Large intestine (tissue), 3 donors: ENCODE measurements around the gene SCRT2. TPM values are rescaled to one million over a fixed set of nuclear protein-coding genes. Genes with fewer than 3 reads are reported as not detected.

Source experiments
- DNase-seq, 2 donors: peaks; one replicate each; pipeline versions ENCODE4 v3.0.0 to v3.0.0-alpha.2; 2013
- H3K27ac ChIP-seq: one replicate; pipeline ENCODE4 v1.5.1; 2013; ENCODE audit warnings: low read length
- H3K27me3 ChIP-seq: 2 replicates; pipeline ENCODE4 v1.6.1; 2013; ENCODE audit warnings: low read length; ENCODE audit not compliant: control insufficient read depth, insufficient read depth
- H3K36me3 ChIP-seq: 2 replicates; pipeline ENCODE4 v1.6.1; 2013; ENCODE audit warnings: low read length; ENCODE audit not compliant: control insufficient read depth, insufficient read depth
- H3K4me1 ChIP-seq: one replicate; pipeline ENCODE4 v1.6.1; 2013; ENCODE audit warnings: low read length; ENCODE audit not compliant: control insufficient read depth, insufficient read depth
- H3K4me3 ChIP-seq: one replicate; pipeline ENCODE4 v1.5.1; 2013; ENCODE audit warnings: low read length
- H3K9me3 ChIP-seq: one replicate; pipeline ENCODE4 v1.6.1; 2013; ENCODE audit warnings: mild to moderate bottlenecking, low read depth, low read length, moderate library complexity; ENCODE audit not compliant: control insufficient read depth
- WGBS: methylation state at CpG from one replicate; pipeline ENCODE4 v1.1.5; 2013; ENCODE audit warnings: low lambda C conversion rate; ENCODE audit not compliant: insufficient coverage; 5-methylcytosine and 5-hydroxymethylcytosine counted together
- polyA plus RNA-seq: library from polyadenylated mRNA; unstranded; fragments of 120-200 nt; gene quantifications from one replicate; pipeline ENCODE4 v1.2.1, GENCODE V29; 2013

Gene SCRT2
- polyA plus RNA-seq, 1 donor: 0.01 TPM

DNA sequence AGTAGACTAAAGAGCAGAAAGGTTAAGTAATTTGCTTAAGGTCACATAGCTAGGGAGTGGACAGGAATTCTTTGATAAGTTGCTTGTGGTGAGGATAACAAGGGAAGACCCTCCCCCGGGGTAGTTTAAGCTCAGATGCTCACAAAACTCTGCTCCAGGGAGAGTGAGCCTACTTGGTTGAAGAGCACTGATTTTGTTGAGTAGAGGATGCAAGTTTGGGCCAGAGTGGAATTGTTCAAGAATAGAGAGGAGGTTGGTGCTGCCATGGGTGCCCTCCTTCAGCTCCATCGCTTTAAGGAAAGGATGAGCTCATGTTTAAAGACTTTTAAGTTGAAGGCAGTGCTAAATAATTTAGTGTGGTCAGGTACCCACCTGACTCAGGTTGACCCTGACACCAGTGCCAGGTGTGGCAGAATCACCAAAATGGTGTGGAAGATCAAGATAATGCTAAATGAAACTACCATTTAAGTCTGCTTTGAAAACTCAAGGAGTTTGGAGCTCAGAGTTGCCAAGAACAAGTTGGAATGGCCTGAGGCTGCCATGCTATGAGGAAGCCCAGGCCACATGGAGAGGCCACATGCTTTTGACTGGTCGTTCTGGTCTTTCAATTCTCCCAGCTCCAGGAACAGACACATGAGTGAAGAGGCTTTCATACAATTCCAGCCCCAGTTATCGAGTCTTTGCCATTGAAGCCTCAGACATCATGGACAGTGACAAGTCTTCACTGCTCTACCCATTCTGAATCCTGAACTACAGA lies 57.5 kb downstream of the SCRT2 start:
- no peak for DNase-seq
- no peaks in the 10 kb centered on the region for H3K4me1 ChIP-seq
- no peaks in the 10 kb centered on the region for H3K36me3 ChIP-seq
- peaks cover 42% of the 10 kb centered on the region for H3K27me3 ChIP-seq
- H3K4me3 ChIP-seq: no peak overlapping the region
- H3K27ac ChIP-seq: no peak overlapping the region
- 100% methylated on average over 1 of the region's 4 CpGs for WGBS
- H3K9me3 ChIP-seq: no peaks in the 10 kb centered on the region

DNA sequence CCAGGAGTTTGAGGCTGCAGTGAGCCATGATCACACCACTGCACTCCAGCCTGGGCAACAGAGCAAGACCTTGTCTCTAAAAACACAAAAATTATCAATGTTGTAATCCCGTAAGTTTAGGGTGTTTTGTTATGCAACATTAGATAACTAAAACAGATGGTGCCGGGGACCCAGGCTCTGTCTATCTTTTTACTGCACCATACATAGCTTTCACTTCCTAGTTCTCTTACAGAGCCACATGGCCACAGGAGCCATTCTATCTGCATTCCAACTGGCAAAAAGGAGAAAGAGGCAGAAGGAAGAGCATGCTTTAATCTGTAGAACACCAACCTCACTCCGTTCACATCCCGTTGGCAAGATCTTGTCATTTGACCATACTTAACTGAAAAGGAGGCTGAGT lies 60.1 kb downstream of the SCRT2 start:
- Histone ChIP-seq H3K27ac (no peak overlapping the region), H3K27me3 (peaks cover 54% of the 10 kb centered on the region)

DNA sequence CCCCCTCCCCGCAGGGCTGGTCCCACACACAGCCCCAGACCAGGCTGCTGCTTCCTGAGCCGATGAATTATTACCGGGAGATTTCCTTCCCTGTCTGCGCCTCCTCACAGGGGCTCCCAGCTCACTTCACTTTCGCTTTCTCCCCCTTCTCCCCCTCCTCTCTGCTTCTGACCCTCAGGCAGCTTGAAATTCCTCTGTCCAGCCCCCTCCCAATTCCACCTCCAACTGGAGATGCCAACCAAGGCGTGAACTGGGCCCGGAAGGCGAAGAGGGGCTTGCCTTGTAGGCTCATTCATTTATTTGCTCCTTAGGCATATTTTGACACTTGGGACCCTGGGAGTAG lies 63.8 kb downstream of the SCRT2 start:
- H3K4me1 ChIP-seq: no peaks in the 10 kb centered on the region
- DNase-seq: no peak
- no peak overlapping the region for H3K27ac ChIP-seq
- H3K9me3 ChIP-seq: no peaks in the 10 kb centered on the region
- peaks cover 71% of the 10 kb centered on the region for H3K27me3 ChIP-seq
- H3K4me3 ChIP-seq: no peak overlapping the region
- no peaks in the 10 kb centered on the region for H3K36me3 ChIP-seq
- no CpG with 5 or more reads among the region's 8 CpGs for WGBS

More for the DNA sequence above, 60.1 kb downstream of the SCRT2 start:
- Histone ChIP-seq H3K4me3 (no peak overlapping the region), H3K4me1 (no peaks in the 10 kb centered on the region), H3K9me3 (no peaks in the 10 kb centered on the region), H3K36me3 (no peaks in the 10 kb centered on the region)
- no peak for DNase-seq
- WGBS: 92% methylated on average over 2 of the region's 4 CpGs

Other genes with a start within 250 kb of the SCRT2 start
- gene TBC1D20, start 213.3 kb downstream of the SCRT2 start, polyA plus RNA-seq: 30.4 TPM
- 120 TPM for gene CSNK2A1, start 132.0 kb downstream of the SCRT2 start, polyA plus RNA-seq
- gene TCF15, start 65.5 kb downstream of the SCRT2 start, polyA plus RNA-seq: 0.64 TPM
- gene SRXN1, start 22.6 kb downstream of the SCRT2 start, polyA plus RNA-seq: 18.0 TPM
- gene SLC52A3, start 92.7 kb upstream of the SCRT2 start, polyA plus RNA-seq: 11.3 TPM
- 7.5 TPM for gene FAM110A, start 157.9 kb upstream of the SCRT2 start, polyA plus RNA-seq
- gene ANGPT4, start 240.5 kb upstream of the SCRT2 start, polyA plus RNA-seq: 0.03 TPM